Dendritic cell treated with granulocyte-macrophage colony-stimulating factor and Interleukin-4, amounts not matched to agents 40 ng/mL and 50 ng/mL, for 4 days (primary cell): Measurements from ENCODE around the gene ENAH.

ENCODE experiments used
- H3K27ac Mint-ChIP-seq: one replicate; pipeline ENCODE4 v1.8.0; 2022; ENCODE audit warnings: mild to moderate bottlenecking, mixed read lengths
- H3K27me3 Mint-ChIP-seq: one replicate; pipeline ENCODE4 v1.8.0; 2022; ENCODE audit warnings: mild to moderate bottlenecking, mixed read lengths
- H3K36me3 Mint-ChIP-seq: one replicate; pipeline ENCODE4 v1.8.0; 2022; ENCODE audit warnings: low read depth, mixed read lengths
- H3K4me1 Mint-ChIP-seq: one replicate; pipeline ENCODE4 v1.8.0; 2022; ENCODE audit warnings: low read depth, mixed read lengths
- H3K4me3 Mint-ChIP-seq: one replicate; pipeline ENCODE4 v1.8.0; 2022; ENCODE audit warnings: mild to moderate bottlenecking, moderate library complexity, mixed read lengths
- H3K9me3 Mint-ChIP-seq: one replicate; pipeline ENCODE4 v1.8.0; 2022; ENCODE audit warnings: mixed read lengths
- intact Hi-C: fragments of 100-400 bp; cut with micrococcal nuclease; formaldehyde crosslinking; loops from one replicate; pipeline ENCODE4 v1.15.0; 2022

ENAH gene

DNA sequence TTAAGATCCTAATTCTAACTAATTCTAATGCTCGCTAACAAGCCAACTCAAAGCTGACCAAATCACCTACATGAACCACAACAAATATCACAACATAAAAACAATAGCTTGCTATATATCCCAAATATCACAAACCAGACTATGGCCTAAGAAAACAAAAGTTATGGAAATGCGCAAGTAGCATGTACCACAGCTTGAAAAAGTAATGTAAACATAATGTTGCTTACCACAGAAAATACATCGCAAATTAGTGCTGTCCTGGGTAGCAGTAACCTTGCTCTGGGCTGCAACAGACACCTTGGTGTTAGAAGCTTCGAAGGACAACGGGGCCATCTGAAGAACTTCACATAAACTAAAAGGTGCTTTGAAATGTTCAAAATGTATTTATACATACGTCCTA, 117.6 kb downstream of the ENAH start:
- Mint-ChIP-seq H3K9me3 (no peaks in the 10 kb centered on the region), H3K27me3 (no peaks in the 10 kb centered on the region)
- intact Hi-C loops = no loop called here

DNA sequence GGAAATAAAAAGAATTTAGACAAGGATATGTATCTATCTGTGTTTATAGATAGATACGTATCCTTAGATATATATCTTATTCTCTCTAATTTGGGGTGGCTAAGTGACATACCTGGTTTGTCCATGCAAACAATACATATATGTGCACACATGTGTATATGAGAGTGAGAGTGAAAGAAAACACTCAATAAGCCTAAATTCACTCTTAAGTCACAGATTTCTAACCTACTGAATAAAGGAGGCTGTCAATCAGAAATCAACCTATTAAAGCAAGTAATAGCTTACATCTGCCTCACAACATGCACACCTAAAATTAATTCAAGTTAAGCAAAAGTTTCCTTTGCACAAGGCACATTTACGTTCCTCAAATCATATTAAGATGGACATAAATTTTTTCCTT, 118.2 kb downstream of the ENAH start:
- H3K9me3 Mint-ChIP-seq = no peaks in the 10 kb centered on the region
- no peak overlapping the region for H3K4me3 Mint-ChIP-seq
- peaks cover 12% of the 10 kb centered on the region for H3K4me1 Mint-ChIP-seq
- H3K27me3 Mint-ChIP-seq = no peaks in the 10 kb centered on the region
- intact Hi-C loops = no loop called here
- no peaks in the 10 kb centered on the region for H3K36me3 Mint-ChIP-seq
- no peak overlapping the region for H3K27ac Mint-ChIP-seq

More for the DNA sequence above, 117.6 kb downstream of the ENAH start:
- peaks cover 14% of the 10 kb centered on the region for H3K4me1 Mint-ChIP-seq
- H3K27ac Mint-ChIP-seq = no peak overlapping the region
- H3K36me3 Mint-ChIP-seq = no peaks in the 10 kb centered on the region
- H3K4me3 Mint-ChIP-seq = no peak overlapping the region

DNA sequence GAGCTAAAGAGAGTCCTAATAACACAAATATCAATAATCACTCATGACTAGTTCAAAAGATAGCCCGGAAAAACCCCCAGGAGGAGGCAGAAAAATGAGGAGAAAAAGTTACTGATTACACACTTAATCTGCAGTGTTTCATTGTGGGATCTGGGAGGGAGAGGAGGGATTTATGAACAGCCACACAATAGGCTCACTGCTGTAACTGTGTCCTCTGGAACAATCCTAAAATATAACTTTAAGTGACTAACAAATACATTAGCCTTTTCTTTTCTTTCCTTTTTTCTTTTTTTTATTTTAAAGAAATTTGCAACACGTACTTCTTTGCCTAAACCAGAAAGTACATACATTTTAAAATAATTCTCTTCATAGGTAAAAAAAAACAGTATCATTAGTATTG, 118.8 kb downstream of the ENAH start:
- peaks cover 6% of the 10 kb centered on the region for H3K4me1 Mint-ChIP-seq
- no peak overlapping the region for H3K4me3 Mint-ChIP-seq
- no peaks in the 10 kb centered on the region for H3K27me3 Mint-ChIP-seq
- intact Hi-C loops = no loop called here
- no peak overlapping the region for H3K27ac Mint-ChIP-seq
- H3K9me3 Mint-ChIP-seq = no peaks in the 10 kb centered on the region
- no peaks in the 10 kb centered on the region for H3K36me3 Mint-ChIP-seq

DNA sequence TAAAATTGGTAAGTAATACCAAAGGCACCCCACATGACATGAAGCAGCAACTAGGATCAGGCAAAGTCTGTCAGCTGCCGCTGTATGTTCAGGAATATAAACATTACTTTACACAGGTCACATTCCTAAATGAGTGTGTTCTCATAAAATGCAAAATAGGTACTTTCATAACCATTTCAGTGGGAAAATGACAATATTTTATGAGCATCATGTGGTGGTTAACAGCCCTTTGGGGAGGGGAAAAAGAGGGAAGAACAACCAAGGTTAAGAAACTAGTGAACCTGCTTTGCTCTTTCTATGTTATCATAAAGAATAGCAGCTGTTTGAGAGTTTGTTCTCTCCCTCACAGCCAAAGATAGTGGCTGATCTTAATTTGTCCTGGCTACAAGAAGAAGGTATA, 119.7 kb downstream of the ENAH start:
- no peaks in the 10 kb centered on the region for H3K4me1 Mint-ChIP-seq
- no peaks in the 10 kb centered on the region for H3K27me3 Mint-ChIP-seq
- intact Hi-C loops = no loop called here
- no peaks in the 10 kb centered on the region for H3K36me3 Mint-ChIP-seq
- no peak overlapping the region for H3K4me3 Mint-ChIP-seq
- no peaks in the 10 kb centered on the region for H3K9me3 Mint-ChIP-seq
- H3K27ac Mint-ChIP-seq = no peak overlapping the region

DNA sequence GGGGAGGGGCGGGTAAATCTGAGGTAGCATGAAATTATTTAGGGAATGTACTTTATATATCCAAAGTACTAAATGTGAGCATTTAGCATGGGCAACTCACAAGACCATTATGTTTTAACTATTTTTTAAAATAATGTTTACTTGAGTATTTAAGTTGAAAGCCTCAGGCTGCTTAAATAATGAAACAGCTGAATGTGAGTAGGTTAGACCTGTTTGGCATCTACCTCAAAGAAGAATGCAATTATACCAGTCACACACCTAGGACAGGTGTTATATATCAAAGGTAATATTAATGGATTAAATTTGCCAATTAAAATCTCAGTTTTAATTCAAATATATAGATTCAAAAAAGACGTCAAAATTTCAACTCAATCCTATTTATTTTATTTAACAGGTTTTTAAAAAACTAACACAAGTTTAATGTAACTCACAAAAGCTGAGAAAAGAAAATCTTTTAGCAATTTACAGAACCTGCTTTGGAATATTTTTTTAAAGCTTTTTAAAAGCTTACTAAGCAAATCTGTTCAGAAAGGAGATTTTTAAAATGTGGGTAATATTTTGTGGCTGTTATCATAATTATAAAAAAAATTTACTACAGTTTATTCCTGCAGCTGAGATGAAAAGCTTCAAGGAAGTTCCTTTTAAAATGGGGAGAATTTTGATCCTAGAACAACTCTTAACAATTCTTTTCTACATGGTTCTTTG, 120.5 kb downstream of the ENAH start:
- Mint-ChIP-seq H3K27me3 (no peaks in the 10 kb centered on the region), H3K27ac (no peak overlapping the region), H3K4me1 (no peaks in the 10 kb centered on the region), H3K4me3 (no peak overlapping the region), H3K9me3 (no peaks in the 10 kb centered on the region), H3K36me3 (no peaks in the 10 kb centered on the region)
- intact Hi-C loops = no loop called here

DNA sequence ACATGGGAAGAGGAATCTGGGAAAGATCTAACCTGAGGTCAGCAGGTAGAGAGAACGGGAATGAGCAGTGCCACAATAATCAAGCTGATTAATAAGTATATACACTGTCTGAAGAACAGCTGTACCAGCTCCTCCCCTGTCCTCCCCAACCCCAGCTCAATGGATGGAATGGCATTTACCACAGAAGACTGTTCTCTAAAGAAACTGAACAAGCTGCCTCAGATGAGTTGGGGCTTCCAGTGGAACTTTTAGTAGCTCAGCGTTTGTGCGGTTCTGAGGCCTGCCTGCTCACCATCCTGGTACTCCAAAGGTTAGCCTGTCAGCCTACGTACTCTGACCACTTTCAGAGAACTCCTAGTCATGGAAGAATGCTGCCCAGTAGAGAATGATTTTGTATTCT, 123.2 kb downstream of the ENAH start:
- no peaks in the 10 kb centered on the region for H3K27me3 Mint-ChIP-seq

DNA sequence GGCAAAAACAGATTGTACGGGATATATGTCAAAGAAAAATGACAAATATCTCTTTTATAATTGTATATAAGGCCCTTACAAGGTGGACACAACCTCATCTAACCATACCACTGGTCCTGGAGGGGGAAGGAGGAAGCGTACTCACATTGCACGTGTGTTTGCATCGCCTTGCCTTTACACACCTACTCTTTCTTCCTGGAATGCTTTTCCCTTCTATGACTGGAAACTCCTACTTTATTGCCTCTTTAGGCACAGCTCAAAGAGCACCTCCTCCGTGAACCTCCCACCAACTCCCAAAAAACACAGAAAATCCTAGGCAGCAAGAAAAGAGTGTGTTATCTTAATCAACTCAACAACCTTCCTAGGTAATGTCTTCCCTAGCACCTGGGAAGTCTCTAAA, 125.3 kb downstream of the ENAH start:
- H3K27me3 Mint-ChIP-seq = no peaks in the 10 kb centered on the region
- no peaks in the 10 kb centered on the region for H3K4me1 Mint-ChIP-seq
- no peaks in the 10 kb centered on the region for H3K9me3 Mint-ChIP-seq
- H3K27ac Mint-ChIP-seq = no peak overlapping the region
- intact Hi-C loops = no loop called here
- H3K4me3 Mint-ChIP-seq = no peak overlapping the region
- H3K36me3 Mint-ChIP-seq = no peaks in the 10 kb centered on the region

More for the DNA sequence above, 123.2 kb downstream of the ENAH start:
- H3K36me3 Mint-ChIP-seq = no peaks in the 10 kb centered on the region
- H3K4me3 Mint-ChIP-seq = no peak overlapping the region
- intact Hi-C loops = no loop called here
- no peak overlapping the region for H3K27ac Mint-ChIP-seq
- H3K9me3 Mint-ChIP-seq = no peaks in the 10 kb centered on the region
- no peaks in the 10 kb centered on the region for H3K4me1 Mint-ChIP-seq

DNA sequence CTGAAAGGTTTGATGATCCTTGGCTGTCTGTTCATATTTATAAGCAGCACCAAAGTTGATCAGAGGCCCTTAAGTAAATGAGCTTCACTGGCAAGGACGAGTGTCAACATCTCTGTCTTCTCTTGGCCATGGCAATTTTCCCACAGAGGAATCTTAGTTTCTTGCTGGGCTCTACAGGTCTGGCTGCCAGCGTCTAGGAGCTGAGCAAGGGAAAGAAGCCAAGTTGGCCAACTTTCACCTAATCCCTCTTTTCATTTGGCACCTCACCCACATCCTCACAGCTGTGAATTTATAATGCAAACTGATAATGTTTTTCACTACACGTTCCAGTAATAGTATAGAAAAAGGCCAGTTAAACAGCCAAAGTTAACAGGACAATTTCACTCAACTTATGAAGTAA, 126.0 kb downstream of the ENAH start:
- Mint-ChIP-seq H3K4me3 (no peak overlapping the region), H3K27me3 (no peaks in the 10 kb centered on the region), H3K36me3 (no peaks in the 10 kb centered on the region), H3K4me1 (no peaks in the 10 kb centered on the region), H3K9me3 (no peaks in the 10 kb centered on the region), H3K27ac (no peak overlapping the region)
- intact Hi-C loops = no loop called here

DNA sequence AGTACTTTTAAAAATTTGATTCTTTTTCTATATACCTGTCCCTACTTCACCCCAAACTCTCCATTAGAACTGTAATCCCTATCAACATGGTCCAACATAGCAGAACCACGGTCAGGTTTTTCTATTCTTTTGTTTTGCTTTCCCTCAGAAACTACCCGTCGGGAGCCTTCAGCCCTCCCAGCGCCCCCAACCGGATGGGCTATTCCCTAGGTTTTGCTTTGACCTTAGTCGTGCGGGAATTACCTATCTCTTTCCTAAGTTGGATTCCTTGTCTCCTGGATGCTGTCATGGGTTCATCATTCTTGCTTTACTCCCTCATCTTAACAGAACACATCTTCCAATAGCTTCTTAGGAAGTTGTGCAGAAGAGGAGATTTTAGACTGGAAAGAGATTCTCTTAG, 127.5 kb downstream of the ENAH start:
- intact Hi-C loops = no loop called here
- Mint-ChIP-seq H3K27me3 (no peaks in the 10 kb centered on the region), H3K27ac (no peak overlapping the region), H3K4me3 (no peak overlapping the region), H3K4me1 (no peaks in the 10 kb centered on the region), H3K9me3 (no peaks in the 10 kb centered on the region), H3K36me3 (no peaks in the 10 kb centered on the region)

DNA sequence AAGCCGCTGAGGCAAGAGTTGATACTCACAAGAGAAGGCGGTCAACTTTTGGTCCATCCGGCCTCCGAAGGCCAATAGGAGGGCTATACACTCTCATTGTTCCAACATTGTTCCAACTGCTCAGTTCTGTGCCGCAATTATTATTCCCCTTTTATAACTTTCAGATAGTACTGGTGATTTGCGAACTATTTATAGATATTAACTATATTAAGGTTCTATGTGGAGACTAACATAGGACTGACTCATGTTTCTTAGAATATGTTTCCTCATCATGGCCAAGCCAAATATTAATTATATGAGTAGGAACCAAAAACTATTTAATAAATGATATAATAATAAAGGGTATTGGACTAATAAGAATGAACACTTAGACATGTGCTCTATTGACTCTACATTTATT, 128.4 kb downstream of the ENAH start:
- no peaks in the 10 kb centered on the region for H3K9me3 Mint-ChIP-seq
- no peak overlapping the region for H3K4me3 Mint-ChIP-seq
- H3K4me1 Mint-ChIP-seq = no peaks in the 10 kb centered on the region
- no peaks in the 10 kb centered on the region for H3K27me3 Mint-ChIP-seq
- no peak overlapping the region for H3K27ac Mint-ChIP-seq
- intact Hi-C loops = no loop called here
- H3K36me3 Mint-ChIP-seq = no peaks in the 10 kb centered on the region

DNA sequence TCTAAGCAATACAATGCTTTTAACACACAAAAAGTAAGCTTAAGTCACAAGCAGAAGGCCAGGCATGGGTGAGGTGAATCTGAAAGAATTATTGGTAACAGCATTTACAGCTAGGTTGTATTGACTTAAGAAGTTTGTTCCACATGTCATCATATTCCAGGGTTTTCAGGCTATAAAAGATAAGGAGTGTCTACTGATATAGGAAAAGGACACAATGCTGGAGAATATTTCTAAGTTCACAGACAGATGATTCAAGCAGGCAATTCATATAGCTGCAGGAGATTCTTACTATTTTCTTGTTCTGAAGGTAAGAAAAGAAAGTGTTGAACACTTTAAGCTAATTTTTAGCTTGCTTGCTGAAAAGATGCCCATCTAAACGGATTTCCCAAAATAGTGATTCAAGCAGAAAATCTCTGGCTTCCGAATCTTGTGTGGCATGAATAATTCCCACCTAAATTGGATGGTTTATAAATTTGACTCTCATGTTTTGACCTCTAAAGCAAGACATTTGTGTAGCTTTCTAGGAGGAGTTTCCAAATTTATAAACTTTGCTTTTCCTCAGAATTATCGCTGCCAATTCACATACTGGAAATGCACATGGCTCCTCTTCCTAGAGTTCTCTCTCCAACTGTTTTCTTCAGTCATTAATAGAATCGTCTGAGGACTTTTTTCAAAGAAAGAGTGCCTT, 129.5 kb downstream of the ENAH start:
- H3K36me3 Mint-ChIP-seq = no peaks in the 10 kb centered on the region
- H3K27me3 Mint-ChIP-seq = no peaks in the 10 kb centered on the region
- intact Hi-C loops = no loop called here
- no peaks in the 10 kb centered on the region for H3K4me1 Mint-ChIP-seq
- no peak overlapping the region for H3K27ac Mint-ChIP-seq
- no peaks in the 10 kb centered on the region for H3K9me3 Mint-ChIP-seq
- H3K4me3 Mint-ChIP-seq = no peak overlapping the region

DNA sequence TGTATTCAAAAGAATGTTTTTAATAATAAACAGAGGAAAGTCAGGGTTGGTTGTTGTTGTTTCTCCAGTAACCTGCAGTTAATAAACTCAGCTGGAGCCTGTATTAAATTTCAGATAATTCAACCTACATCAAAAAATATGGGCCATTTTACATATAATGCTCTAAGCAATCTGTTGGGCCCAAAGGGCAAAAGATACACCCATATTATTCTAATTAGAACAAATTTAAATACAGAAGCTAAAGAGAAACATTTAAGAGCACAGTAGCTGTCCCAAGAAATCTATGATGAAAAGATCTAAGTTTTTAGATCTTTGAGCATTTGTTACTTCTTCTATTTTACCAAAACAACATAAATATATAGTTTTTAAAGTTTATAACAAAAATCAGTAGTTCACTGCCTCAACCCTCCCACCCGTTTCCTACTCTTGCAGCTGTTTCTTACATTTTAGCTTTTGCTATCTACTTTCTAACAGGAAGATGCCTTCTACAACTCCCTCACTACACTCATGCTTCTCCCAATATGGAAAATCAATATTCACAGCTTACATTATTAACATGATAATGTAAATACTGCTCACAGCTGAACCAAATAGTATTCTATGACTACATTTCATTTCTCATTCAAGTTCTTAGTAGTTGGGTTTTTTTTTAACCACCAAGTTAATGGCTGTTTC, 130.2 kb downstream of the ENAH start:
- H3K27me3 Mint-ChIP-seq = no peaks in the 10 kb centered on the region
- H3K27ac Mint-ChIP-seq = no peak overlapping the region
- intact Hi-C loops = no loop called here
- no peaks in the 10 kb centered on the region for H3K9me3 Mint-ChIP-seq
- peaks cover 2% of the 10 kb centered on the region for H3K4me1 Mint-ChIP-seq
- H3K4me3 Mint-ChIP-seq = no peak overlapping the region
- H3K36me3 Mint-ChIP-seq = no peaks in the 10 kb centered on the region

DNA sequence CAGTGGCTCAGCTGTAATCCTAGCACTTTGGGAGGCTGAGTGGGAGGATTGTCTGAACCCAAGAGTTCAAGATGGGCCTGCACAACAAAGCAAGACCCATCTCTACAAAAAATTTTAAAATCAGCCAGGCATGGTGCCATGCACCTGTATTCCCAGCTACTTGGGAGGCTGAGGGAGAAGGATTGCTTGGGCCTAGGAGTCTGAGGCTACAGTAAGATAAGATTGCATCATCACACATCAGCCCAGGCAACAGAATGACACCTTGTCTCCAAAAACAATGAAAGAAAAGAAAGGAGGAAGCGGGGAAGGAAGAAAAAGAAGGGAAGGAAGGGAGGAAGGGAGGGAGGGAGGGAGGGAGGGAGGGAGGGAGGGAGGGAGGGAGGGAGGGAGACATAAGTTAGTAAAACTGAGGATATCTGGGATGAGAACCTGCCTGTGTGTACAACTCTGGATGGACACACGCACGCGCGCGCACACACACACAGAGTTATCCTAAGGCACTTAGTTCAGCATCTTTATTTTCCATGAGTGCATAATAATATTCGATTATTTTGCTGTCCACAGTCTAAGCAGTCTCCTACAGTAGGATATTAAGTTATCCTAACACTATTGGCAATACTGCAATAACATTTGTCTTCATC, 132.2 kb downstream of the ENAH start:
- Mint-ChIP-seq H3K9me3 (no peaks in the 10 kb centered on the region), H3K27me3 (no peaks in the 10 kb centered on the region), H3K4me3 (no peak overlapping the region), H3K36me3 (no peaks in the 10 kb centered on the region), H3K4me1 (peaks cover 10% of the 10 kb centered on the region), H3K27ac (no peak overlapping the region)
- intact Hi-C loops = no loop called here

DNA sequence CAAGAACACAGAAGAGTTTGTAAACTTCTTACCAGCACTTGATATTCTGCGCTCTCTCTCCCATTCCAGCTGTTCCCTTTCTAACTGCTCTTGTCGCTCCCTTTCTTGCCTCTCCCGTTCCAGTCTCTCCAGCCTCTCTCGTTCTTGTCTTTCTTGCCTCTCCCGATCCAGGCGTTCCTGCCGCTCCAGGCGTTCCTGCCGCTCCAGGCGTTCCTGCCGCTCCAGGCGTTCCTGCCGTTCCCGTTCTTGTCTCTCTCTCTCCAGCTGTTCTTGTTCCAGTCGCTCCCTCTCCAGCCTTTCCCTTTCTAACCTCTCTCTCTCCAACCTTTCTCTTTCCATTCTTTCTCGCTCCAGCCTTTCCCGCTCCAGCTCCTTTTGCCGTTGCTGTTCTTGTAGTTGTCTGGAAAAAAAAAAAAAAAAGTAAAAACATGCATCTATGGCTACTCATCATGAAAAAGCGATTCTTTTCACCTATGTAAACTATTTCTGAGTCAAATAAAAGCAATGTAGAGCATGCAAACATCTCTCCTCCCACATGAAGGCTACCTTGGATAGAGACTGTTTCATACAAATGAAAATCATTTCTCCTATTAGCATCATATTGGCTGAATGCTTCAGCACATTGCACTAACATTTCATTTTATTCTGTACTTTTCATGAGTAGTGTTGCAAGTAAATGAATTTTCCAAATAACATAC, 133.6 kb downstream of the ENAH start:
- Mint-ChIP-seq H3K27me3 (no peaks in the 10 kb centered on the region), H3K36me3 (no peaks in the 10 kb centered on the region), H3K27ac (no peak overlapping the region), H3K4me3 (no peak overlapping the region), H3K4me1 (peaks cover 10% of the 10 kb centered on the region), H3K9me3 (no peaks in the 10 kb centered on the region)
- intact Hi-C loops = no loop called here
